GM12892 (cell line): ENCODE results near the gene WASHC3.

ENCODE experiments used
- POLR2A ChIP-seq: IDR thresholded peaks from 2 replicates; pipeline ENCODE4 v1.6.1; 2011; ENCODE audit warnings: low read depth, low read length, control low read depth
- POLR2AphosphoS5 ChIP-seq: IDR thresholded peaks from 2 replicates; pipeline ENCODE4 v1.6.1; 2011; ENCODE audit warnings: low read depth, low read length, control low read depth

DNA sequence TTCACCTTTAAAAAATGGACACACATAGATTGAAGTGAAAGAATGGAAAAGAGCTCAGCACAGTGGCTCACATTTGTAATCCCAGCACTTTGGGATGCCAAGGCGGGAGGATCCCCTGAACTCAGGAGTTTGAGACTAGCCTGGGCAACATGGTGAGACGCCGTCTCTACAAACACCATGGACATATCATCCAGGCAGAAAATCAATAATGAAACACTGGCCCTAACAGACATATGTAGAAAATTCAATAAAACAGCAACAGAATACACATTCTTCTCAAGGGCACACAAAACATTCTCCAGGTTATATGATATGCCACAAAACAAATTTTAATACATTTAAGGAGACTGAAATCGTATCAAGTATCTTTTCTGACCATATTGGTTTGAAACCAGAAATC lies 7.4 kb downstream of the WASHC3 start:
- no peak for TF ChIP-seq POLR2A
- TF ChIP-seq POLR2AphosphoS5: no peak
